GM23338 (cell line): ENCODE data around the gene KLF1. TPM values are rescaled to one million over a fixed set of nuclear protein-coding genes. Genes with fewer than 3 reads are reported as not detected.
A peak's percentile ranks its signal among the peaks of the same experiment; 100 is the strongest.

Experiments used
- ATAC-seq: fragments of 200-7000 bp; cut with Tn5 transposase; 3 replicates; pipeline ENCODE4 v1.9.1; 2020
- DNase-seq: peaks from one replicate; pipeline ENCODE4 v3.0.0-alpha.2; 2015; ENCODE audit warnings: low spot score
- H2AFZ ChIP-seq: fragments of 200-600 bp; sonication (generic); 2 replicates; pipeline ENCODE4 v1.8.0; 2016; ENCODE audit warnings: antibody characterized with exemption, mild to moderate bottlenecking, moderate library complexity
- H3F3A ChIP-seq: fragments of 200-600 bp; sonication (generic); replicated peaks from 2 replicates; pipeline ENCODE4 v1.8.0; 2017; ENCODE audit warnings: antibody characterized with exemption, mixed run types, low read depth
- H3K27ac ChIP-seq: fragments of 200-600 bp; sonication (generic); 2 replicates; pipeline ENCODE4 v1.6.1; 2016; ENCODE audit warnings: low read depth
- H3K27me3 ChIP-seq: fragments of 200-600 bp; sonication (generic); 2 replicates; pipeline ENCODE4 v1.8.0; 2016; ENCODE audit warnings: mild to moderate bottlenecking, mixed run types, moderate library complexity; ENCODE audit not compliant: insufficient read depth
- H3K36me3 ChIP-seq: fragments of 200-600 bp; sonication (generic); 2 replicates; pipeline ENCODE4 v1.8.0; 2016; ENCODE audit warnings: mild to moderate bottlenecking; ENCODE audit not compliant: insufficient read depth
- H3K4me1 ChIP-seq: fragments of 200-600 bp; sonication (generic); 2 replicates; pipeline ENCODE4 v1.8.0; 2016; ENCODE audit warnings: mild to moderate bottlenecking, moderate library complexity; ENCODE audit not compliant: insufficient read depth
- H3K4me2 ChIP-seq: fragments of 200-600 bp; sonication (generic); 2 replicates; pipeline ENCODE4 v1.7.1; 2017; ENCODE audit warnings: mixed run types
- H3K4me3 ChIP-seq: fragments of 200-600 bp; sonication (generic); 2 replicates; pipeline ENCODE4 v1.6.1; 2016; ENCODE audit warnings: mixed run types
- H3K79me2 ChIP-seq: fragments of 200-600 bp; sonication (generic); replicated peaks from 2 replicates; pipeline ENCODE4 v1.8.0; 2017; ENCODE audit warnings: mild to moderate bottlenecking; ENCODE audit not compliant: insufficient read depth
- H3K9me2 ChIP-seq: fragments of 200-600 bp; sonication (generic); 2 replicates; pipeline ENCODE4 v1.8.0; 2017; ENCODE audit not compliant: insufficient read depth
- H4K20me1 ChIP-seq: fragments of 200-600 bp; sonication (generic); replicated peaks from 2 replicates; pipeline ENCODE4 v1.8.0; 2017; ENCODE audit warnings: mild to moderate bottlenecking; ENCODE audit not compliant: insufficient read depth
- H3K27ac Mint-ChIP-seq: 2 replicates; pipeline ENCODE4 v1.8.0; 2020; ENCODE audit warnings: inconsistent platforms, mild to moderate bottlenecking, moderate library complexity, mixed read lengths
- H3K27me3 Mint-ChIP-seq: 3 replicates; pipeline ENCODE4 v1.8.0; 2022; ENCODE audit warnings: low read depth, mild to moderate bottlenecking, moderate library complexity, mixed read lengths, inconsistent platforms; ENCODE audit not compliant: insufficient read depth, poor library complexity
- H3K36me3 Mint-ChIP-seq: 3 replicates; pipeline ENCODE4 v1.8.0; 2021; ENCODE audit warnings: low read depth, mild to moderate bottlenecking, inconsistent platforms, moderate library complexity, mixed read lengths
- H3K4me1 Mint-ChIP-seq: 3 replicates; pipeline ENCODE4 v1.8.0; 2020; ENCODE audit warnings: mild to moderate bottlenecking, inconsistent platforms, mixed read lengths
- H3K4me3 Mint-ChIP-seq: 3 replicates; pipeline ENCODE4 v1.8.0; 2021; ENCODE audit warnings: moderate library complexity, mild to moderate bottlenecking, inconsistent platforms, mixed read lengths
- H3K9me3 Mint-ChIP-seq: 3 replicates; pipeline ENCODE4 v1.8.0; 2020; ENCODE audit warnings: moderate library complexity, mild to moderate bottlenecking, inconsistent platforms, mixed read lengths
- CREB1 ChIP-seq: fragments of 250-450 bp; sonication (Bioruptor Pico); IDR thresholded peaks from 2 replicates; pipeline ENCODE4 v1.5.0; 2020; ENCODE audit warnings: low read depth, mild to moderate bottlenecking, moderate library complexity
- EZH2phosphoT487 ChIP-seq: fragments of 200-600 bp; sonication (generic); IDR thresholded peaks from one replicate; pipeline ENCODE4 v1.8.1; 2018; ENCODE audit warnings: antibody characterized with exemption; ENCODE audit not compliant: unreplicated experiment
- JUNB ChIP-seq: IDR thresholded peaks from one replicate; pipeline ENCODE4 v1.6.1; 2016; ENCODE audit warnings: antibody characterized with exemption; ENCODE audit not compliant: unreplicated experiment
- NANOG ChIP-seq: IDR thresholded peaks from 2 replicates; pipeline ENCODE4 v1.6.1; 2016; ENCODE audit warnings: antibody characterized with exemption, borderline replicate concordance
- POLR2AphosphoS5 ChIP-seq: IDR thresholded peaks from 2 replicates; pipeline ENCODE4 v1.6.1; 2016; ENCODE audit warnings: antibody characterized with exemption, low read depth
- REST ChIP-seq: IDR thresholded peaks from one replicate; pipeline ENCODE4 v1.6.1; 2018; ENCODE audit warnings: antibody characterized with exemption; ENCODE audit not compliant: unreplicated experiment
- STAT1 ChIP-seq: IDR thresholded peaks from one replicate; pipeline ENCODE4 v1.6.1; 2016; ENCODE audit warnings: antibody characterized with exemption; ENCODE audit not compliant: unreplicated experiment
- ZNF114 ChIP-seq: fragments of 250-450 bp; sonication (Bioruptor Pico); IDR thresholded peaks from 2 replicates; pipeline ENCODE4 v1.5.0; 2020; ENCODE audit warnings: mild to moderate bottlenecking, moderate library complexity
- ZNF331 ChIP-seq: fragments of 250-450 bp; sonication (Bioruptor Pico); IDR thresholded peaks from 2 replicates; pipeline ENCODE4 v1.5.0; 2020; ENCODE audit warnings: low read depth, mild to moderate bottlenecking, moderate library complexity
- ZNF462 ChIP-seq: fragments of 250-450 bp; sonication (Bioruptor Pico); IDR thresholded peaks from 2 replicates; pipeline ENCODE4 v1.5.0; 2020; ENCODE audit warnings: mild to moderate bottlenecking, moderate library complexity
- long read RNA-seq: library from polyadenylated mRNA; unstranded; transcript quantifications from one replicate; pipeline ENCODE4 v2.0.0, GENCODE V29; 2020; ENCODE audit not compliant: unreplicated experiment
- polyA plus RNA-seq: library from polyadenylated mRNA; unstranded; fragments of >200 nt; fragmentation: Nextera tagmentation; extraction: Ambion mirVana; gene quantifications from 2 replicates; pipeline ENCODE4 v1.2.1, GENCODE V29; 2016
- total RNA-seq: library from RNA; depleted of rRNA; stranded (reverse); fragments of >200 nt; shearing (Covaris generic); gene quantifications from 2 replicates; pipeline ENCODE4 v1.2.3, GENCODE V29; 2014; rRNA removed

Gene KLF1
- total RNA-seq (1.1 and 1.4 TPM in 2 replicates), polyA plus RNA-seq (0.74 and 0.80 TPM in 2 replicates)
- long read RNA-seq, partial matches to known transcripts = 1 of 1 reads
- long read RNA-seq, other reads (novel, unspliced or antisense) = 0 of 1 reads

DNA sequence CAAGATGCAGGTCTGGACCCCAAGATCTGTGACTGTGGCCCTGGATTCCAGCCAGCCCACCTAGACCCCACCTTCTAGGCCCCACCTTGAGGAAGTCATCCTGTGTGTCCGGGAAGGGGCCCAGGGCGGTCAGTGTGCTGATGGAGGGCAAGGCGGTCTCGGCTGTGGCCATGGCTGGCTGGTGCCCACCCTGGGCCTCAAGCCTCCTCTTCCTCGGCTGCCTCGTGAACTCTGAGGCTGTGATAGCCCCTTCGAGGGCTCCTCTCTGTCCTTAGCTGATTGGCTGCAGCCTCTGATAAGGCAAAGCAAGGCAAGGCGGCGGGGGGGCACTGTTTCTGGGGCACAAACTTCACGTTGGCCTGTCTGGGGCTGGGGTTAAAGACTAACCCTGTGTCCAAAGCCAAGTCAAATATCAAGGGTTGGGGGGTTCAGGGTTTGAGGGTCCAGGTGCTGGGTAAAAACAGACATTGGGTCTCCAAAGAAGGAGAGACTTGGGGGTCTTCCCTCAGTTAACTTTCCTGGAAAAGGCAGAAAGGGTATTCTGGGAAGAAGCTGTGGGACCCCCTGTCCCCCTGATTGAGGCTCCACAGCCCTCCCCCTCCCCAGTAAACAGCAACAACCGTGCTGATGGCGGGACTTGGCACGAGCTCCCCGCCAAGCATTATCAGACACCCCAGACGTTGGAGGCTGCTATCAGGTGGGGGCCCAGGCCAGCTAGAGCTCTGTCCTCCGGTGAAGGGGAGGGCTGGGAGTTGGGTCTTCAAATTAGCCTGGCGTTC, at the start of gene KLF1:
Gene KLF1 (minus strand): TSS at position 233 of the 779 bp plus-strand sequence. CDS start 61 bp downstream, at position 172.
- Histone ChIP-seq H3K4me3 (peak within 1 kb of the TSS; percentile 93), H3K27me3 (peaks cover 18% of the 10 kb centered on the region)
- peak within 1 kb of the TSS; percentile 77 for H3K4me3 Mint-ChIP-seq

More for the DNA sequence above, at the start of gene KLF1:
- Histone ChIP-seq H3F3A (peaks cover 21% of the 10 kb centered on the region), H3K79me2 (peaks cover 9% of the 10 kb centered on the region), H3K4me2 (peak within 1 kb of the TSS; percentile 91), H3K4me1 (peaks cover 4% of the 10 kb centered on the region; the same call in 1 of the 2 replicates), H3K9me2 (no peaks in the 10 kb centered on the region; the same call in 1 of the 2 replicates), H3K27ac (no peak within 1 kb of the TSS), H2AFZ (peak within 1 kb of the TSS; percentile 89; the same call in 1 of the 2 replicates), H4K20me1 (peaks cover 4% of the 10 kb centered on the region), H3K36me3 (no peaks in the 10 kb centered on the region)
- ATAC-seq (no peak), DNase-seq (no peak)
- Mint-ChIP-seq H3K36me3 (peaks cover 15% of the 10 kb centered on the region; the same call in 2 of the 3 replicates), H3K9me3 (peaks cover 22% of the 10 kb centered on the region), H3K27me3 (peaks cover 38% of the 10 kb centered on the region), H3K27ac (no peak within 1 kb of the TSS), H3K4me1 (peaks cover 13% of the 10 kb centered on the region)
- TF ChIP-seq ZNF114 = no peak
- no peak for TF ChIP-seq JUNB
- TF ChIP-seq STAT1 = no peak
- TF ChIP-seq CREB1 (CRISPR knock-in tag) = no peak
- TF ChIP-seq EZH2phosphoT487 = no peak
- no peak for TF ChIP-seq NANOG
- TF ChIP-seq ZNF462 (CRISPR knock-in tag) = no peak
- TF ChIP-seq POLR2AphosphoS5 = no peak
- TF ChIP-seq REST = no peak
- no peak for TF ChIP-seq ZNF331 (CRISPR knock-in tag)
